Kidney (tissue), 14 donors: ENCODE data around the gene ACIN1. TPM values are rescaled to one million over a fixed set of nuclear protein-coding genes. Genes with fewer than 3 reads are reported as not detected.
"Not testable (repeated sequence)": the region's sequence is repeated elsewhere in the genome, so short reads cannot be mapped to it uniquely, and the experiment has no call there.

Source experiments
- DNase-seq, 5 donors: peaks; one replicate each; pipeline ENCODE4 v3.0.0-alpha.2; 2013 to 2020
- FAIRE-seq: peaks from 2 replicates; lab custom pipeline; 2012; peaks lifted over from hg19 to GRCh38; lab: Jason Lieb, UNC
- H3K27ac ChIP-seq, 2 donors: one replicate each; pipeline ENCODE4 v1.7.0; 2013; ENCODE audit warnings: low read depth in 2 of 2, low read length in 2 of 2, inconsistent platforms in 1 of 2
- H3K27me3 ChIP-seq: one replicate; pipeline ENCODE4 v1.7.1; 2013; ENCODE audit warnings: low read length, inconsistent platforms; ENCODE audit not compliant: control insufficient read depth, insufficient read depth
- H3K36me3 ChIP-seq, 3 donors: one replicate each; pipeline versions ENCODE4 v1.7.0 to v1.7.1; 2013; ENCODE audit warnings: low read length in 3 of 3, control low read depth in 1 of 3, inconsistent platforms in 1 of 3; ENCODE audit not compliant: insufficient read depth in 3 of 3, control insufficient read depth in 2 of 3
- H3K4me1 ChIP-seq, 3 donors: one replicate each; pipeline versions ENCODE4 v1.7.0 to v1.7.1; 2013; ENCODE audit warnings: low read length in 3 of 3, inconsistent platforms in 1 of 3, low read depth in 1 of 3; ENCODE audit not compliant: control insufficient read depth in 2 of 3, insufficient read depth in 2 of 3
- H3K4me3 ChIP-seq, 3 donors: one replicate each; pipeline versions ENCODE4 v1.7.0 to v1.8.1; 2013; ENCODE audit warnings: low read length in 3 of 3, control low read depth in 1 of 3, inconsistent platforms in 1 of 3
- H3K9ac ChIP-seq, 3 donors: one replicate each; pipeline versions ENCODE4 v1.7.0 to v1.7.1; 2013; ENCODE audit warnings: low read length in 3 of 3, control low read depth in 1 of 3, inconsistent platforms in 1 of 3
- H3K9me3 ChIP-seq, 3 donors: one replicate each; pipeline versions ENCODE4 v1.7.0 to v1.7.1; 2013; ENCODE audit warnings: low read length in 3 of 3, control low read depth in 1 of 3, inconsistent platforms in 1 of 3; ENCODE audit not compliant: control insufficient read depth in 2 of 3, insufficient read depth in 1 of 3
- CTCF ChIP-seq: IDR thresholded peaks from 3 replicates; pipeline ENCODE4 v1.5.1; 2012; ENCODE audit warnings: mild to moderate bottlenecking, moderate library complexity, borderline replicate concordance; ENCODE audit not compliant: insufficient read depth; ENCODE audit errors: extremely low read depth
- intact Hi-C: fragments of 100-400 bp; cut with DNase I; formaldehyde crosslinking; loops from one replicate; pipeline ENCODE4 v1.11.1; 2022
- polyA plus RNA-seq: library from polyadenylated mRNA; stranded (reverse); fragments of 350-450 nt; fragmentation: Illumina TruSeq; extraction: RNeasy Lipid Tissue Mini Kit (QIAGEN cat#74804); gene quantifications from one replicate; pipeline ENCODE4 v1.2.3, GENCODE V29; 2014; ENCODE audit warnings: low read depth, low replicate concordance; ENCODE audit not compliant: insufficient read depth
- total RNA-seq: library from RNA; stranded (reverse); fragmentation: NEBNext Ultra II Directional; extraction: Animal tissue kit (Norgen Biotek cat#: 25700); gene quantifications from one replicate; pipeline ENCODE4 v1.2.1, GENCODE V29; 2021
- donor health status: control.
- donor health status: control.
- donor health status: control.
- donor health status: control.
- donor health status: control.
- donor health status: DM: yes; HTN: yes; CAD: no.
- donor health status: Normal renal cell carcinoma (clear cell type).

Gene ACIN1
- total and polyA plus RNA-seq, 2 donors from 2014 or later: 54.9 to 150 TPM

- Histone ChIP-seq H3K4me3 (no peak overlapping the region), H3K4me1 (no peaks in the 10 kb centered on the region), H3K9ac (no peak overlapping the region), H3K27me3 (no peaks in the 10 kb centered on the region), H3K36me3 (no peaks in the 10 kb centered on the region), H3K27ac (no peak overlapping the region), H3K9me3 (no peaks in the 10 kb centered on the region)
- FAIRE-seq (no peak), DNase-seq (peak in 1 of 5 donors; percentile 3)
- intact Hi-C loops: no loop called here
- TF ChIP-seq CTCF: no peak
Observed at GRCh38 chr14:23015618-23016017, 79.3 kb downstream of the ACIN1 start.

DNA sequence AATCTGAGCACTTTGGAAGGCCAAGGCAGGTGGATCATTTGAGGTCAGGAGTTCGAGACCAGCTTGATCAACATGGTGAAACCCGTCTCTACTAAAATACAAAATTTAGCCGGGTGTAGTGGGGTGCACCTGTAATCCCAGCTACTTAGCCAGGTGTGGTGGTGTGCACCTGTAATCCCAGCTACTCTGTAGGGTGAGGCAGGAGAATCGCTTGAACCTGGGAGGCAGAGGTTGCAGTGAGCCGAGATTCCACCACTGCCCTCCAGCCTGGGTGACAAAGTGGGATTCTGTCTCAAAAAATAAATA is 81.2 kb downstream of the ACIN1 start:
- FAIRE-seq, H3K9ac ChIP-seq, H3K4me3 ChIP-seq, H3K9me3 ChIP-seq, H3K4me1 ChIP-seq, H3K27ac ChIP-seq, H3K27me3 ChIP-seq, DNase-seq, intact Hi-C loops, H3K36me3 ChIP-seq: not testable (repeated sequence)

GRCh38 chr14:23013054-23013748 is 81.7 kb downstream of the ACIN1 start:
- Histone ChIP-seq H3K9me3 (no peaks in the 10 kb centered on the region), H3K4me3 (no peak overlapping the region), H3K9ac (no peak overlapping the region), H3K36me3 (no peaks in the 10 kb centered on the region), H3K27ac (no peak overlapping the region), H3K4me1 (peaks cover 0 to 2% (median 0%) of the 10 kb centered on the region in 3 donors), H3K27me3 (no peaks in the 10 kb centered on the region)
- no peak for DNase-seq
- no peak for TF ChIP-seq CTCF
- FAIRE-seq: no peak
- intact Hi-C loops: no loop called here

DNA sequence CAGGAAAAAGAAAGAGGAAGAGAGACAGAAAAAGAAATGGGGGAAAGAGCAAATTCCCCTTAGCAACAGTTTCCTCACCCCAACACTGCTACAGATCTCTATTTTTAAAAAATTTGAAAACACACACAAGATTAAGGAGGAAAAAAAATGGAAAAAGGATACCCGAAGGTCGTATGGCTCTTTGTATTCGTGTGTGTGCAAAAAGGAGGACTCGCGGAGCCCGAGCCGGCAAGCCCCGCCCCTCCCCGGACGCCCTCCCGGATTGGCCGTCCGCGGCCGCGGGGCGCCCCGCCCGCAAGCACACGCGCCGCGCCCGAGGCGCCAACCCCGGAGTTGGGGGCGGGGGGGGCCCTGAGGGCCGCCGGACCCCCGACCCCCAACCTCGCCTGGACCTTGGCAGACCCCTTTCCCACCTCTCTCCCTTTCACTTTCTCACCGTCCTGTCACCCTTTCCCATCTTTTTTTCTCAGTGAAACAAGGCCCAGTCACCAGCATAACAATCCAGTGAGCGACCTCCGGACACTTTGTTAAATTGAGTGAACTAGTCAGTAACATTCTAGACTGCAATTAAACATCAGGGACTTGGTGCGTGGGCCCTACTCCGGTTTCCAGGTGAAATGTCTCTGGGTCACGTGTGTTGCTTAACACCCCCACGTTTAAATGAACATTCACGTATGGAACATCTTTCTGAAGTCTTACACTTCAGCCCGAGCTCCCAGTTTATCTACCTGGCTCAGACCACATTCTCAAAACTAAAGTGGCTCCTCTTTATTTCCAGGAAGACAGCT is 84.8 kb downstream of the ACIN1 start, which contains the start of gene C14orf93:
Gene C14orf93, minus strand, starts transcription at position 205 of the 788 bp plus-strand sequence. CDS start 11,120 bp downstream, outside the sequence.
- H3K4me3 ChIP-seq: peak within 1 kb of the TSS; percentile 82 to 87 (median 83)
- H3K4me1 ChIP-seq: peaks cover 2 to 11% (median 3%) of the 10 kb centered on the region in 3 donors
- H3K36me3 ChIP-seq: no peaks in the 10 kb centered on the region
- FAIRE-seq (no peak), DNase-seq (peak; percentile 84 to 94 (median 91))
- TF ChIP-seq CTCF: no peak
- no peaks in the 10 kb centered on the region for H3K9me3 ChIP-seq
- H3K27ac ChIP-seq: peak within 1 kb of the TSS; percentile 79 to 82
- peak within 1 kb of the TSS; percentile 25 to 77 (median 60) for H3K9ac ChIP-seq
- H3K27me3 ChIP-seq: no peaks in the 10 kb centered on the region
- intact Hi-C loops: no loop called here
